Limb (tissue), 2 donors: ENCODE results near the gene FGF23.

Experiments used
- DNase-seq, 2 donors: peaks; one replicate each; pipeline ENCODE4 v3.0.0-alpha.2; 2016; ENCODE audit errors: extremely low spot score in 2 of 2

Gene FGF23

GRCh38 chr12:4320497-4320852, 59.0 kb downstream of the FGF23 start:
- DNase-seq: no peak
